Measurements from ENCODE around the gene DPP9. TPM values are rescaled to one million over a fixed set of nuclear protein-coding genes. Genes with fewer than 3 reads are reported as not detected.

The DPP9 gene
- total RNA-seq: 90.9 and 114 TPM in 2 replicates

DNA sequence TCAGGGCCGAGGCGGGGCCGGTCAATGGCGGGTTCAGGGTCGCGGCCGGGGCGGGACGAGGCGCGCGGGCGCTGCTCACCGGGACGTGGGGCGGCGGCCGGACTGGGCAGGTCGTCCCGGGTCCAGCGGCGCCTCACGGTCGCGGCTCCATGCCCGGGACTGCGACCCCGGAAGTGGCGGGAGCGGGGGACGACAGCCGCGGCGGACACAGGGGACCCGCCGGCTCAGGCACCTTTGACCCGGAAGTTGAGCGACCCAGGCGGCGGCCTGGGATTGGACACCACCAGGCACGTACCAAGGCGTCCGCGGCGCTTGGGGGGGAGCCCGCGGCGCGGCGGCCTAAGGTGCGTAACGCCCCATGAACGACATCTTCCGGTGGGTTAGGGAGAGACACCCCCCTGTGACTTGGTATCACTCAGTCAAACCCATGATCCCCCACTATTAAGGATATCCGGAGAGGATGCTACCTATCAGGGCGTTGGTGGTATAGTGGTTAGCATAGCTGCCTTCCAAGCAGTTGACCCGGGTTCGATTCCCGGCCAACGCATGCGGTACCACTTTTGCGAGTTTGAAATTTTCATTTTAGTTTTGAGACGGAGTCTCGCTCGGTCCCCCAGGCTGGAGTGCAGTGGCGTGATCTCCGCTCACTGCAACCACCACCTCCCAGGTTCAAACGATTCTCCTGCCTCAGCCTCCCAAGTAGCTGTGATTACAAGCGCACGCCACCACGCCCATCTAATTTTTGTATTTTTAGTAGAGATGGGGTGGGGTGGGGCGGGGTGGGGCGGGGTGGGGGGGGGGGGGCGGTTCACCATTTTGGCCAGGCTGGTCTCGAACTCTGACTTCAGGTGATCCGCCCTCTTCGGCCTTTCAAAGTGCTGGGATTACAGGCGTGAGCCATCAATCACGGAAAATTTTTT lies at the start of gene DPP9:
DPP9 (minus strand) TSS at position 248 of the 920 bp plus-strand sequence. CDS start 3,936 bp downstream, outside the sequence.

DNA sequence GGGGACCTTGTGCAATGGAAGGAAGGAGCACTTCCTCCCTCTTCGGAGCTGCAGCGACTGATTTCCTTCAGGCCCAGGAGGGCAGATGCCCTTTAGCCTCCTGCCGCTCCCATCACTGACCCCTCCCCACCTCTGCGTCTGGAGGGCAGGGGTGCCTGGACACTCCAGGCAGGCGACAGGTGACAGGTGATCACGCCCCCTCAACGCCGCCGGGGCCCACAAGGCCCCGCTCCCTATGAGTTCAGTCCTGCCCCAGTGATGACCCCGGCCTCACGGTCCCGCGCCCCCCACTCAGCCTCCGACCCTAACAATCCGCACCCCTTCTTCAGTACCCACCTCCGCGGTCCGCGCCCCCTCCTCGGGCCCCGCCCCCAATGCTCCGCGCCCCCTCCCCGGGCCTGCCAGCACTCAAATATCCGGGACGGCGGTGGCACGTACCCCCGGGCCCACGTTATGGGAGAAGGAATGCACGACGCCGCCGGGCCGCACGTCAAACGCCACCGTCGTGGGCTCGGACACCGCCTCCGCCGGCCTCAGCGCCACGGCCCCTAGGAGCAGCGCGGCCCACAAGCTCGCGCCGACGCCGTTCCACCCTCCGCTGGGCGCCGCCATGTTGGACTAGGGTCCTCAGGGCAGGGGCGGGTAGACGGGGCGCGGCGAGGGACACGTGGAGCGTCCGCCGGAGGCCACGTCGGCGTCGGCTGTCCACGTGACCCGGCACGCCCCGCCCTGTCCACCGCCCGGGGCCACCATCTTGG lies 53.7 kb downstream of the DPP9 start, which contains the start of gene MYDGF:
MYDGF (minus strand) TSS at position 620 of the 758 bp plus-strand sequence; CDS start at position 612, 8 bp downstream.

DNA sequence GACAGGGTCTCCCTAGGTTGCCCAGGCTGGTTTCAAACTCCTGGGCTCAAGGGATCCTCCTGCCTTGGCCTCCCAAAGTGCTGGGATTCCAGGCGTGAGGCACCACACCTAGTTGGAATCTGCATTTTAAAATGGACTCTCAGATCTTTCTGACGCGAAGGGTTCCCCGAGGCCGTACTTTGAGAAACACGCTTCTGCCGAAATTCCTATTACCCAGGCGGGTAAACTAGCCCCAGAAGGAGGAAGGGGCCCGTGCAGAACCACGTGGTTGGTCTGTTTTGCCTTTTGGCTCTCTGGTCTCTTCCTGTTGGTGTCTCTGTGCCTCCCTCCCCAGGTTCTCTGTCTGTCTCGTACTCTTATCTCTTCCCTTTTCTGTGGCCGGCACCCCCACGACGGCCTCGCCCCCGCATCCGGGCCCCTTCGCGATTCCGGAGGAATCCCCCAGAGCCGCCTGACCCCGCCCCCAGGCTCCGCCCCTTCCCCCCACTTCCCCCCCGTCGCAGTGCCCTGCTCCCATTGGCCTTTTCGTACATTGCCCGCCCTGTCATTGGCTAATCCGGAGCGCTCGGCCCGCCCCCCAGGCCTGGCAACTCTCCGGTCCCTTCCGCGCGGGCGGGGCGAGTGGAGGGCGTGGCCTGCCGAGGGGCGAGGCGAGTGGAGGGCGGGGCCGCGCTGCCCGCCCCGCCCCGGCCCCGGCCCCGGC lies 84.7 kb downstream of the DPP9 start, which contains the start of gene TNFAIP8L1:
TNFAIP8L1 (plus strand) TSS at position 689 of the 703 bp plus-strand sequence. CDS start 12,354 bp downstream, outside the sequence.

Other genes with a start within 250 kb of the DPP9 start
- gene PLIN4, start 205.4 kb downstream of the DPP9 start, total RNA-seq: 0.84 and 1.1 TPM in 2 replicates
- gene PLIN5, start 188.6 kb downstream of the DPP9 start, total RNA-seq: 0.14 TPM in 1 of 2 replicates, not detected in the other
- 0.09 and 0.56 TPM in 2 replicates for gene LRG1, start 183.8 kb downstream of the DPP9 start, total RNA-seq
- 0.05 and 0.35 TPM in 2 replicates for gene SEMA6B, start 164.2 kb downstream of the DPP9 start, total RNA-seq
- gene TNFAIP8L1, start 84.3 kb downstream of the DPP9 start, total RNA-seq: 5.7 and 6.1 TPM in 2 replicates
- 118 and 142 TPM in 2 replicates for gene MYDGF, start 53.5 kb downstream of the DPP9 start, total RNA-seq
- 15.8 and 19.5 TPM in 2 replicates for gene FEM1A, start 67.9 kb upstream of the DPP9 start, total RNA-seq
- 3.9 and 8.2 TPM in 2 replicates for gene TICAM1, start 107.9 kb upstream of the DPP9 start, total RNA-seq
- 78.4 and 112 TPM in 2 replicates for gene PLIN3, start 143.8 kb upstream of the DPP9 start, total RNA-seq
- gene ARRDC5, start 179.1 kb upstream of the DPP9 start, total RNA-seq: not detected in 2 replicates
- 40.7 and 46.9 TPM in 2 replicates for gene UHRF1, start 185.7 kb upstream of the DPP9 start, total RNA-seq
- 15.6 and 19.8 TPM in 2 replicates for gene KDM4B, start 245.3 kb upstream of the DPP9 start, total RNA-seq

Measured in airway epithelial cell (primary cell).